GM15510 (cell line): ENCODE data around the gene BAG1.

Experiments used
- POLR2A ChIP-seq: IDR thresholded peaks from 3 replicates; pipeline ENCODE4 v1.6.1; 2011; ENCODE audit warnings: borderline replicate concordance; ENCODE audit not compliant: insufficient read length; ENCODE audit errors: extremely low read depth

The BAG1 gene

DNA sequence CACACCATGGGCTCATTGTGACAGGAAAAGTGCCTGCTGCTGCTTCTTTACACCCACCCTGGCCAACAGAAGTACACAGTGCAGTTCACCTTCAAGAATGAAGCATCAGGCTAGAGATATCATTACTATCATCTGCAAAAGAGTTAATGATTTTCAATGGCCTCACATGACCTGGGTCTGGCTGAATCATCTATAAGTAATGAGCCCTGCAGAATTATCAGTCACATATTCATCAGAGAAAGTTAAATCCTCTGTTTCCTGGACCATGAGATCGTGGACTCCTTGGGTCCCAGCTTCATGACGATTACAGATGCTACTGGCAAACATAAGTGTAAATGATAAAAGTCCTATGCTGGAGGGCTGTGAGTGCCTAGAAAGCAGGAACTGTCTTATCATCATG, 8.3 kb downstream of the BAG1 start:
- TF ChIP-seq POLR2A, result no peak

DNA sequence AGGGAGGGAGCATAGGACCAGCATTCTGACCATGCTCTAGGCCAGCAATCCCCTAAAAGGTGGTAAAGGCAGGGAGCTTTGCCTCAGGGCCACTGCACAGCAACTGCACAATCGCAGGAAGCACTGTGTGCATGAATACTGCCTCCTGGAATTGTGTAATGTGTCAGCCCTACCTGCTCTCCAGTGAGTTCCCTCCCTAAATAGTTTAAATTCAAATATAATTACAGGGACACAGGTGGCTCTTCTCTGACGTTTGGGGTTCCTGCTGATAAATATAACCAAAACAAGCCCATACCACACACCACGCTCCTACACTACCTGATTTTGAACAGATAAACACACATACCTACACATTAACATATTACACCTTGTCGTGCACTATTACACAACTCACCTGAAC, 9.0 kb downstream of the BAG1 start:
- no peak for TF ChIP-seq POLR2A

GRCh38 chr9:33255014-33255413, 9.5 kb downstream of the BAG1 start:
- no peak for TF ChIP-seq POLR2A

DNA sequence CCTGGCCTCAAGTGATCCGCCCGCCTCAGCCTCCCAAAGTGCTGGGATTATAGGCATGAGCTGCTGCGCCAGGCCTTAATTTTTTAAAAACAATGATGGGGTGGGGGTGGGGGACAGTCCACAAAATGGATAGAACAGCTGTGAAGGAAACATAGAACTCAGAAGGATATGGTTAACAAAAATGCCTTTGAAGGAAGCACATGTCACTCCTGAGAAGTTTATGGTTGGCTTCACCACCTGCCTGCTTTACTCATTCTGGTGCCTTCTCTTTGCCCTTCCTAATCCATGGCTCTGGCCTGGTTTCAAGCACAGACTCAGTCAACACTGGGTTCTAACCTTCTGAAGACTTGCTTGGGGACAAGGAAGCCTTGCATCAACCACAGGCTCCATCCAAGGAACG, 10.3 kb downstream of the BAG1 start:
- no peak for TF ChIP-seq POLR2A

- no peak for TF ChIP-seq POLR2A
Observed at GRCh38 chr9:33250458-33250995, 14.0 kb downstream of the BAG1 start.

DNA sequence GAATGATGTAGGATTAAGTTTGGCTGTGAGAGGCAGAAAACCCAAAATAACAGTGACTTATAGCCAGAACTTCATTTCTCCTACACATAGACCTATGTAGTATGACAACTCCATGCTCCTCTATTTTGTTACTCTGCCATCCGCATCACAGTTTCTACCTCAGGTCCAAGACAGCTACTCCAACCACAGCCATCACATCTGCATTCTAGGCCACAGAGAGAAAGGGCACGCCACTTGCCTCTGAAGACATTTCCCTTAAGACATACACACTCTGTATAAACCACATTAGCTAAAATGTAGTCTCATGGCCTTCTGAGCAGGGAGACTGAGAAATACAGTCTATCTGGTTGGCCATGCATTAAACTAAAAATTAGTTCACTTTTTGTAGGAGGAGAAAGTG, 14.5 kb downstream of the BAG1 start:
- no peak for TF ChIP-seq POLR2A

DNA sequence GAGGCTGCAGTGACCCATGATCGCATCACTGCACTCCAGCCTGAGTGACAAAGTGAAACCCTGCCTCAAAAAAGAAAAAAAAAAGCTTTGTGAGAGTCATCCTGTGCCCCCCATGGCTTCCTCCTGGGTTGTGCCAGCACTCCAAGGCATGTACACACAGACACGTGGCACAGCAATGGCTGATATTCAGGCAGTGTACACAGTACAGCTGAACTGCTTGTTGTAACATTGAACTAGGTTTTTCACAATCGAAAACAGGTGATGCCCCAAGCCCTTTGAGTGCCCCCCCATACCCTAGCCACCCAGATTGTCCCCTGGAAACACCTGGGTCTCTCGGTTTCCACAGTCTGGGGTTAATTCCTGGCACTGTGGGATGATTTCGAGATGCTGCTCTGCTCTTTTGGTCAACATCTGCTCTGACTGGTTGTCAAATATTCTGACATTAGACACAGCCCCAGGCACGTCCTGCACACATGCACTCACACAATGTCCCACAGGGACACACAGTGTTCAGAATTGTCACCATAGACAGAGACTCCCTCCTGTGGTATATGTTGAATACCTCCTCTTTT, 15.3 kb downstream of the BAG1 start:
- TF ChIP-seq POLR2A, result no peak

GRCh38 chr9:33248606-33249005, 15.9 kb downstream of the BAG1 start:
- TF ChIP-seq POLR2A, result no peak

GRCh38 chr9:33246269-33246860, 18.1 kb downstream of the BAG1 start:
- no peak for TF ChIP-seq POLR2A

DNA sequence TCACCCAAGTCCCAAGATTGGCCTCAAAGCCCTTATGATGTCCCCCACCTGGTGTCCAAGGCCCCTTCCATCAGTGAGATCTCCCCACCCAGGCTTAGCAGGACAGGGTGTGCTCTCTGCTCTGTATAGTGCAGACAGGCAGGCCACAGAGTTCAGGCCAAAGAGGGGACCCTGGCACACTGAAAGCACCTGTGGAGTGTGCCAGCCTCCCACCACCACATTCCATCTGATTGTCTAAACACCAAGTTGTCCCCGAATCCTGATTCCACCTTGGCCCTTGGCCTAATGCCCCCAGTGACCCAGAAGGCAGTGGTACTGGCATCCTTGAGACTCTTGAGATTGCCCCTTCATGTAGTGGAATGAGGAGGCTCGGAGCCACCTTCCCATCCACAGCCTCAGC, 19.2 kb downstream of the BAG1 start:
- TF ChIP-seq POLR2A, result no peak

DNA sequence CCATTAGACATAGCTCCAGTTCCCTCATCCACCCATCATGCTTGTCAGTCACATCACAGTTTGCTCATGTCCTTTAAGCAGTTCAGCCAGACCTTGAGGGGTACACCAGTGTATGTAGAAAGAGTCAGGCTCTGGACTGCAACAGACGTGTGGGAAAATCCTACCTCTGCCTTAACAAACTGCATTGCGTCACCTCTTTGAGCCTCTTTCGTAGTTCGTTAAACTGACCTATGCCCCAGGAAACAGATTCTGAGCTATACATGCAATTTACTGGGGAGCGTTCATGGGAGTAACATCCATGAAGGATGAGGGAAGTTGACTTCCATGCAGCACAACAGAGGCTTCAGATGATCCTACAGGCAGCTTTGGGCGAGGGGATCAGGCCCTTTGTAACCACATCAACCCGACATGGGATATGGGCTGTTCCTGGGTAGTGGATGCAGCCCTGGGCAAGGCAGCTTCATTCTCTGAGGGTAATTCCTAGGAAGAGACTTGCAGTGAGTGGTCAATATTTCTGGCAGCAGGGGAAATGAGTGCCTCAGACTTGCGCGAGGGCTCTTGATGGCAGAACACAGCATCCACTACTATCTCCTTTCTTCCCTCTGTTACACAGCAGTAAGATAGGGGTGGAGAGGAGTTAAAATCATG, 20.2 kb downstream of the BAG1 start:
- TF ChIP-seq POLR2A, result no peak

- TF ChIP-seq POLR2A, result no peak
Observed at GRCh38 chr9:33242609-33243134, 21.8 kb downstream of the BAG1 start.

- TF ChIP-seq POLR2A, result no peak
Observed at GRCh38 chr9:33241298-33241697, 23.2 kb downstream of the BAG1 start.

DNA sequence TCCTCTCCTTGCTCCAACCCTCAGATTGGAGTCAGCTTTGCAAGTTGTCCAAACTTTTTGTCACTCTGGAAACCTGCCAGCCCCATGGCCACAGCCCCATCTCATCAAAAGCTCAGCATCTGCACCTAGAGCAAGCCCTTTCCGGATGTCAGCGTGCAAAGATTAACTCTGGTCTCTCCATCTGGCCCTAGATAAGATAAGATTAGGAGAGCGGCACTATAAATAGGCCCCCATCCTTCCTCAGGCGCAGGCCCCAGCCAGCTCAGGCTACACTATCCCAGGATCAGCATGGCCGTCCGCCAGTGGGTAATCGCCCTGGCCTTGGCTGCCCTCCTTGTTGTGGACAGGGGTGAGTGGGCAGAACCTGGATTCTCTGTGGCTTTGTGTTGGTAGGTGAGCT, 24.6 kb downstream of the BAG1 start, which contains the start of gene SPINK4:
Gene SPINK4, plus strand, starts transcription at position 247 of the 400 bp plus-strand sequence. Its CDS starts 42 bp downstream, at position 289.
- no peak for TF ChIP-seq POLR2A

GRCh38 chr9:33236571-33236970, 27.9 kb downstream of the BAG1 start:
- no peak for TF ChIP-seq POLR2A
